ENCODE measurements around the gene ZRSR2.

DNA sequence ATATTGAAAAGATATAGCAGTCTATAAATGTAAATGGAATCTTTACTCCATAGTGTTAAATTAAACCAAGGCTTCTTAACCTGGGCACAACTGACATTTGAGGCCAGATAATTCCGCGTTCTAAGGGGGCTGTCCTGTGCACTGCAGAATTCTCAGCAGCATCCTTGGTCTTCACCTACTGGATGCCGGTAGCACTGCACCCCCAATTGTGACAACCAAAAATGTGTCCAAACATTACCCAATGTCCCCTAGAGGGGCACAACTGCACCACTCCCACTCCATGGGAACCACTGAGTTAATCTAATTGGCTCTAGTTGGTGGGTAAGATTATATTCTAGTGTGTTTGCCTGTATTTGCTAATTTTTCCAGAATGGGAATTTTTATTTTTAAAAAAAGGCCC lies 47.7 kb downstream of the ZRSR2 start:
- TF ChIP-seq, protein P1, sequence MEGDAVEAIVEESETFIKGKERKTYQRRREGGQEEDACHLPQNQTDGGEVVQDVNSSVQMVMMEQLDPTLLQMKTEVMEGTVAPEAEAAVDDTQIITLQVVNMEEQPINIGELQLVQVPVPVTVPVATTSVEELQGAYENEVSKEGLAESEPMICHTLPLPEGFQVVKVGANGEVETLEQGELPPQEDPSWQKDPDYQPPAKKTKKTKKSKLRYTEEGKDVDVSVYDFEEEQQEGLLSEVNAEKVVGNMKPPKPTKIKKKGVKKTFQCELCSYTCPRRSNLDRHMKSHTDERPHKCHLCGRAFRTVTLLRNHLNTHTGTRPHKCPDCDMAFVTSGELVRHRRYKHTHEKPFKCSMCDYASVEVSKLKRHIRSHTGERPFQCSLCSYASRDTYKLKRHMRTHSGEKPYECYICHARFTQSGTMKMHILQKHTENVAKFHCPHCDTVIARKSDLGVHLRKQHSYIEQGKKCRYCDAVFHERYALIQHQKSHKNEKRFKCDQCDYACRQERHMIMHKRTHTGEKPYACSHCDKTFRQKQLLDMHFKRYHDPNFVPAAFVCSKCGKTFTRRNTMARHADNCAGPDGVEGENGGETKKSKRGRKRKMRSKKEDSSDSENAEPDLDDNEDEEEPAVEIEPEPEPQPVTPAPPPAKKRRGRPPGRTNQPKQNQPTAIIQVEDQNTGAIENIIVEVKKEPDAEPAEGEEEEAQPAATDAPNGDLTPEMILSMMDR (conservative IDR thresholded peaks at IDR 0.05; ENCODE audit: low read length) = peak; percentile 44
- TF ChIP-seq EZH2phosphoT487 (IDR thresholded peaks at IDR 0.05; ENCODE audit: borderline replicate concordance) = no peak

Data from Loucy (cell line).